Fibroblast of skin of left biceps (primary cell): ENCODE data around the gene DXO.
A peak's percentile ranks its signal among the peaks of the same experiment; 100 is the strongest.
"Not testable (repeated sequence)": the region's sequence is repeated elsewhere in the genome, so short reads cannot be mapped to it uniquely, and the experiment has no call there.

Experiments
- DNase-seq, 2 experiments: peaks; one replicate each; pipeline ENCODE4 v3.0.0-alpha.2; 2013; ENCODE audit warnings: low read depth in 2 of 2

DXO gene

DNA sequence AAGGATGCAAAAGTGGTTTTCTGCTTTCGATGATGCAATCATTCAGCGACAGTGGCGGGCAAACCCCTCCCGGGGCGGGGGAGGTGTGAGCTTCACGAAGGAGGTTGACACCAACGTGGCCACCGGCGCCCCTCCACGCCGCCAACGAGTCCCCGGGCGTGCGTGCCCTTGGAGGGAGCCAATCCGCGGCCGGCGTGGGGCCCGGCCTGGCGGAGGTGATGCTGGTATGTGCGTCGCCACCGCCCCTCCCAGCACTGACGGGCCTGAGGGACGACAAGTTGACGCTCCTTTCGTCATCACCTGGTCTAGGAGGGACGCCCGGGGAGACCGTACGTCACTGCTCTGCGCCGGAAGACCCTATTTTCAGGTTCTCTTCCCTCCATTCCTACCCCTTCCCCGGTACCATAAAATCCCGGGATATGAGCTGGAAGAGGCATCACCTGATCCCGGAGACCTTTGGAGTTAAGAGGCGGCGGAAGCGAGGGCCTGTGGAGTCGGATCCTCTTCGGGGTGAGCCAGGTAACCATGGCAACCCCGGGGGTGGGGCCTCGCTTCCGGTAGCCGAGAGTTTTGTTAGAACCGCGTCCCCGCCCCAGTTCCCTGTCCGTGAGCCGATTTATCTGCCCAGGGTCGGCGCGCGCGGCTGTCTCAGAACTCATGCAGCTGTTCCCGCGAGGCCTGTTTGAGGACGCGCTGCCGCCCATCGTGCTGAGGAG lies at the start of gene DXO:
DXO (minus strand) TSS at position 146 of the 716 bp plus-strand sequence. CDS start 463 bp downstream, outside the sequence.
- peak; percentile 96 to 97 for DNase-seq

DNA sequence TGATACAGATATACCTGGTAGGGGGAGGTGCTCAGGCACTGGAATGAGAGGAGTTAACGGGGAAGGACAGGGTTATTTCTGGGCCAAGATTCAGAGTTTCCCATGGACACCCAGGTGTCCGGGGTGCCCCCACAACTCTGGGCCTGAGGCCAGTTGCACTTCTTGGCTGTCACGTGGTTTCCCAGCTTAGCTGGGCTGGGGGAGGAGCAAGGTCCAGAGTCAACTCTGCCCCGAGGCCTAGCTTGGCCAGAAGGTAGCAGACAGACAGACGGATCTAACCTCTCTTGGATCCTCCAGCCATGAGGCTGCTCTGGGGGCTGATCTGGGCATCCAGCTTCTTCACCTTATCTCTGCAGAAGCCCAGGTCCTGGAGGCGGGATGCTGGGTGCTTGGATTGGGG lies 42.6 kb upstream of the DXO start, which contains the start of gene C4B:
C4B (plus strand) TSS at position 249 of the 400 bp plus-strand sequence; CDS start at position 300, 51 bp downstream.
- DNase-seq = not testable (repeated sequence)

DNA sequence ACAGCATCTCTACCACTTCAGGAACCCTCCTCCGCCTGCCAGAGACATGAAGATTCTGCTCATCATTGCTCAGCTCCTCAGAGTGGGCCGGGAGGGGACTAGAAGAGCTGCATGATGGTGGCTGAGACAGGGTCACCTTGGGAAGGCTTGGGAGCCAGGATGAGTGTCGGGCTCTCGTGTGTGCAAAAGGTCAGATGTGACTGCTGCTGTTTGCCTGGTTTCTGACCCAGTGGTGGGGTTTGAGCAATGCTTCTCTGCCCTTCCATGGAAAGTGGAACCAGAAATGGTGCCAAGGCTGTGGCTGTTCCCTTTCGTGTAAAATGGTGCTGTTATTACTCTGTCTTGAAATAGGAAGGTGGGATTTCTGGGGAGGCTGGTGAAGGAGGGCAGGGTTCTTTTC lies 41.8 kb upstream of the DXO start:
- not testable (repeated sequence) for DNase-seq

DNA sequence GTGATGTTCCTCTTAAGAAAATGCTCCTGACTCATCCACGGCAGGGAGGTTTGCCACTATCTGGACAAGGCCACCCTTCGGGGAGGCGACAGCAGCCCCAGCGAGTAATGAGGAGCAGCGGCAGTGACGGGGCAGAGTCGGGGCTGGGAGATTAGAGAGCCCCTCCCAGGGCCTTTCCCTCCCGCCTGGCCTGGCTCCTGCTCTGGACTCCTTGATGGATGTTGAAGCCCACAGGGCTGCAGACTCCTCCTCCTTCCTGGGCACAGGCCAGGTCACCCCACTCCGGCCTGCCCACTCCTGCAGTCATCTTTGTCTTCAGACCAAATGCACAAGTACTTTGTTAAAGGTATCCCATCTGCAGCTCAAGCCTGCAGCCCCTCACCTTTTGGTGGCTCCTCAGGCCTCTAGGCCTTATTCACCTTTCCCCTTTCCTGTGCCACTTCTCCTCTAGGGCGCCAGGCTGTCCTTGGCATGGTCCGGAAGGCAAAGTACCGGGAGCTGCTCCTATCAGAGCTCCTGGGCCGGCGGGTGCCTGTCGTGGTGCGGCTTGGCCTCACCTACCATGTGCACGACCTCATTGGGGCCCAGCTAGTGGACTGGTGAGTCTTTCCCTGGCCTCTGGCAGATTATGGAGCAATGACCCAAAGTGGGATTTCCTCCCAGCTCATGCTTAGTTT lies 41.1 kb upstream of the DXO start:
- DNase-seq = not testable (repeated sequence)

DNA sequence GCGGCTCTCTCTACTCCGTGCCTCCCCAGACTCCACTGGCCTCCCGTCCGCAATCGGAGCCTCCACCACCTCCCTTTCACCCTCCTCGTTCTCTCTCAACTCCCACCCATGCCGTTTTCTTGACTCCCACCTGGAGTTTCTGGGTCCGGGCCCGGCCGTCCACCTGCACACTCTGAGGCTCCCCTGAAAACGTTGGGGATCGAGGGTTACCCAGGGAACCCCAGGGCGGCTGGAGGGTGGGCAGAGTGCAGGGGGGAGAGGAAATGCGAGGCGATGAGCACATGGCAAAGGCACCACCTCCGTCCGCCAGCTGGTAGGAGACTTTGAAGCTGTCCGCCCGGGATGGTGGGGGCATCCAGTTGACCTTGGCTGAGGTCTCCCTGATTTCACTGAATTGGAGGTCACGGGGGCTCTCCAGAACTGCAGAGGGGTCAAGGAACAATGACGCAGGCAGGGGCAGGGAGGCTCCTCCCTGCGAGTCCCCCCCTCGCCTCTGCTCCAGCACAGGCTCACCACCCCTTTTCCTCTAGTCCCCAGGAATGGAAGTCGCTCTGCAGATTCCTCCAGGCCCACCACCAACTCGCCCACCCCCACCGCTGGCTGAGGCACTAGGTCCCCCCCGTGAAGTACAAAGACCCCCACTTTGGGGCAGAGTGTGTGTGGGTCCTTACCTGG lies 39.1 kb upstream of the DXO start:
- DNase-seq = not testable (repeated sequence)

DNA sequence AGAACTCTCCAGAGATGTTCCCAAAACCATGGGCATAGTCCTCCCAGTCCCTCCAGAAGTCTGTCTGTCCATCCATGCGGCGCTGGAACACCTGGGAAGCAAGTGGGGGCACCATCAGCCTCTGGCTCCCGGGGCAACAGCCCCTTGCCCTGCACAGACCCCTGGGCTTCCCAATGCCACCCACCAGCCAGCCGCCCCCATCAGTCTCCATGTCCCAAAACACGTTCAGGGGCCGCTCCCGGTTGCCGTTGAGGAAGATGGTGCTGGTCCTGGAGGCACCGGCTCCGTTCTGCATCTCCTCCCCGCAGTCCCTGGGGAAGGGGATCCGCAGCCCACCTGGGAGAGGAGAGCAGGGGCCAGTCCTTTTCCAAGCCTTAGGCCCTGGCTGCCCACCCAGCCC lies 37.6 kb upstream of the DXO start:
- not testable (repeated sequence) for DNase-seq

DNA sequence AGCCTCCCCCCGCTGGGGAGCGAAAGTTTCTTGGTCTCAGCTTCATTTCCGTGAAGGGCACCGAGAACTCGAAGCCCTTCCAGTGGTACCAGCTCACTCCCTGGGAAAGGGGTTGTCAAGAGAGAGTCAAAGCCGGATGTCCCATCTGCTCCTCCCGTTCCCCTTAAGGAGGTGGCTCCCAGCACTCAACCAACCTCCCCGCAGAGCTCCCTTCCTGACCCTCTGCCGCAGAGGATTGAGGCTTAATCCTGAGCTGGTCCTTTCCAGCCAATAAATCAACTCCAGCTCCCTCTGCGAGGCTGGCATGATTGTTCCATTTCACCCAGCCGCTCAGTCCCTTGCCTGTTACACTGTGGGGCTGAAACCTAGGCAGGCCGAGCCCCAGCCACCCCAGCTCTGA lies 36.7 kb upstream of the DXO start:
- not testable (repeated sequence) for DNase-seq

DNA sequence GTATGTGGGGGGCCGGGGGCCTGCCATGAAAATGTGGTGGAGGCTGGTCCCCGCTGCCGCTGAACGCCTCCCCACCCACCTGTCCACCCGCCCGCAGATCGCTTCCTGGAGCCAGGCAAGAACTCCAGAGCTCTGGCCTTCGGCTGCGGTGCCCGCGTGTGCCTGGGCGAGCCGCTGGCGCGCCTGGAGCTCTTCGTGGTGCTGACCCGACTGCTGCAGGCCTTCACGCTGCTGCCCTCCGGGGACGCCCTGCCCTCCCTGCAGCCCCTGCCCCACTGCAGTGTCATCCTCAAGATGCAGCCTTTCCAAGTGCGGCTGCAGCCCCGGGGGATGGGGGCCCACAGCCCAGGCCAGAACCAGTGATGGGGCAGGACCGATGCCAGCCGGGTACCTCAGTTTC lies 36.1 kb upstream of the DXO start:
- DNase-seq = not testable (repeated sequence)

DNA sequence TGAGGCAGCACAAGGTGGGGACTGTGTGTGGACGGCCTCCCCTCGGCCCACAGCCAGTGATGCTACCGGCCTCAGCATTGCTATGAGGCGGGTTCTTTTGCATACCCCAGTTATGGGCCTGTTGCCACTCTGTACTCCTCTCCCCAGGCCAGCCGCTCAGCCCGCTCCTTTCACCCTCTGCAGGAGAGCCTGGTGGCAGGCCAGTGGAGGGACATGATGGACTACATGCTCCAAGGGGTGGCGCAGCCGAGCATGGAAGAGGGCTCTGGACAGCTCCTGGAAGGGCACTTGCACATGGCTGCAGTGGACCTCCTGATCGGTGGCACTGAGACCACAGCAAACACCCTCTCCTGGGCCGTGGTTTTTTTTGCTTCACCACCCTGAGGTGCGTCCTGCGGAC lies 35.1 kb upstream of the DXO start:
- not testable (repeated sequence) for DNase-seq

DNA sequence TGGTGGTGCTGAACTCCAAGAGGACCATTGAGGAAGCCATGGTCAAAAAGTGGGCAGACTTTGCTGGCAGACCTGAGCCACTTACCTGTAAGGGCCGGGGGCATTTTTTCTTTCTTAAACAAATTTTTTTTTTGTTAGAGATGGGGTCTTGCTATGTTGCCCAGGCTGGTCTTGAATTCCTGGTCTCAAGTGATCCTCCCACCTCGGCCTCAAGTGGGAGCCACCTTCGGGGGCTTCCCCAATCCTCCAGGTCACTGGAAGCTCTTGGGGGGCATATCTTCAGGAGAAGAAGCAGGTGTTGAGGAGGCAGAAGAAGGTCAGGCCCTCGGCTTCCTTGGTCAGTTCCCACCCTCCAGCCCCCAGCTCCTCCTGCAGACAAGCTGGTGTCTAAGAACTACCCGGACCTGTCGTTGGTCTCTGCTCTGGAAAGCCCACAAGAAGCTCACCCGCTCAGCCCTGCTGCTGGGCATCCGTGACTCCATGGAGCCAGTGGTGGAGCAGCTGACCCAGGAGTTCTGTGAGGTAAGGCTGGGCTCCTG lies 34.1 kb upstream of the DXO start:
- not testable (repeated sequence) for DNase-seq

DNA sequence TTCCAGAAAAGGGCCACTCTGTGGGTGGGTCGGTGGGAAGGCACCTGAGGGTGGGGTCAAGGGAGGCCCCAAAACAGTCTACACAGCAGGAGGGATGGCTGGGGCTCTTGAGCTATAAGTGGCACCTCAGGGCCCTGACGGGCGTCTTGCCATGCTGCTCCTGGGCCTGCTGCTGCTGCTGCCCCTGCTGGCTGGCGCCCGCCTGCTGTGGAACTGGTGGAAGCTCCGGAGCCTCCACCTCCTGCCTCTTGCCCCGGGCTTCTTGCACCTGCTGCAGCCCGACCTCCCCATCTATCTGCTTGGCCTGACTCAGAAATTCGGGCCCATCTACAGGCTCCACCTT lies 33.6 kb upstream of the DXO start:
- DNase-seq = not testable (repeated sequence)

DNA sequence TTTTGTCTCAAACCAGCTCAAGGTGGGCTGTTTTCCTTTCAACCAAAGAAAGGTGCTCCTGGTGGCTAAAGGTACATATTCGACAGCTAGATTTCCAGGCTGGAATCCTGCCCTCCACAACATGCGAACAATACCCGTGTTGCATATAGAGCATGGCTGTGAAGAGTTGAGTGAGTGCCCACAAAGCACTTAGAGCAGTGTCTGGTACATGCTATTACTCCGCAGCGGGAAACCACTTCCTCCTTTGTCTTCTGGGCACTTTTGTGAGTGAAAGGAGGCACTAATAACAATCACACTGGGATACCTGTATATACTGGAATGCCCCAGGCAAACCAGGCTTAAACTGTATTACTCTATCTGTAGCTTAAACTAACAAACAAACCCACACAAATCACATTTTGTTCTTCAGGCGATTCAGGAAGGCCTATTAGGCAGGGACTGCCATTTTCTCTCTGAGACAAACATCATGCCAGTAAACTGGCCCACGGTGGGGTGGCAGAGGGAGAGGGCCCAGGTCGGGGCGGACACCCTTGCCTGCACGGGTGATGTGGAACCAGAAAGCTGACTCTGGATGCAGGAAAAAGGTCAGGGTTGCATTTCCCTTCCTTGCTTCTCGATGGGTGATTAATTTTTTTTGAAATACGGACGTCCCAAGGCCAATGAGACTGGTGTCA lies 33.1 kb upstream of the DXO start:
- not testable (repeated sequence) for DNase-seq

DNA sequence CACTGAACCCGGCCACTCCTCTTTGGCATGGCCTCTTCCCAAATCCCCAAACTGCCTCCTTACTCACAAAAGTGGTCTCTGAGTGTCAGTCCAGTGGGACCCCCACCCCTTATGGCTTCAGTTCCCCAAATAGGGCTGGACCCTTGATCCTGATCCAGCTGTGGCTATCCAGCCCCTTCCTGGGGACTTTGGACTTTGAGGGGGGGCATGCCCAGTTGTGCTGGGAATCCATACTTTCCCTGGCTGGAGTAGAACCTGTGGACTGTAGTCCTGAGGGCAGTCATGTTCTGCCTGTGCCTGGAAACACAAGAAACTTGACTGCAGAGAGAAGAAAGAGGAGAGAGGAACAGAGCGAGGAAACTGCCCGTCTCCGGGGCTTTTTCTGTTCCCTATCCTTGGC lies 32.5 kb upstream of the DXO start:
- DNase-seq = not testable (repeated sequence)

DNA sequence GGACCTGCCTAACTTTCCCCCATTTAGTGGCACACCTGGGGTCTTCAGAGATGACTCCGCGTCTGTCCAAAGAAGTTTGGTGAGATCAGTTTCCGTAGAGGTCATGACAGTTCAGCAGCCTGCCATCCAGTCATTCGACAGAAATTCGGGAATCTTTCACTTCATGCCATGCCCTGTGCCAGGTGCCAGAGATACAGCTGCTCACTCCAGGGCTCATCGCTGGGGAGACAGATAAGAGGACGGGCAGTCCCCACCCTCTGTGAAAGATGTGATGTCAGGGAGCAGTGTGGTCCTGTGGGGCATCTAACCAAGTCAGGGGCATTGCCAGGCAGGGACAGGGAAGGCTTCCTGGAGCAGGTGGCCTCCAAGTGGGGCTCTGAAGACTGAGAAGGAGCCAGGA lies 31.4 kb upstream of the DXO start:
- DNase-seq = not testable (repeated sequence)

DNA sequence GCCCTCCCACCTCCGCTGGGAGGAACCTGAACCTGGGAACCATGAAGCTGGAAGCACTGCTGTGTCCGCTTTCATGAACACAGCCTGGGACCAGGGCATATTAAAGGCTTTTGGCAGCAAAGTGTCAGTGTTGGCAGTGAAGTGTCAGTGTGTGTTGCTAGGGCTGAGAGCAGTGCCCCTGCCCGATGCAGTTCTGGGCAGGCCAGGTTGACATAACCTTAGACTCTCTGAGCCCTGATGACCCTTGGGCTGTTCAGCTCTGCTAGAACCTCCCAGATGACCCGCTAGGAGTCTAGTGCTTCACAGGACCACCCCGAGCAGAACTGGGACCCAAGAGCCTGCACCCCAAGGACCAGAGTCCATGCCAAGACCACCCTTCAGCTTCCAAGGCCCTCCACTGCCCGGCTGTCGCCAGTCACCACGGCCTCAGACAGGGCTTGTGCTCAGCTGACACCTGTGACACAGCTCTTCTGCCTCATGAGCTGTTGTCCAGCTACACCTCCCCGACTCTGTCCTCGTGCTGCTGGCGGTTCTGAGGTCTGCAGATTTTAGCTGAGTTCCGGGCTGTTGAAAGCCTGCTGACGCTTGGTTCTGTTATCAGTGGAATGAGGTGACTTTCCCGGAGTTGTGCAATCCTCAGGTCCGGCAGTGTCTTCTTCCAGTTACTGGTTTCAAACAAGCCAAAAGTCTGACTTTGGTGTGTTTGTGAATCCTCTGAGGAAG lies 30.8 kb upstream of the DXO start:
- DNase-seq = not testable (repeated sequence)

DNA sequence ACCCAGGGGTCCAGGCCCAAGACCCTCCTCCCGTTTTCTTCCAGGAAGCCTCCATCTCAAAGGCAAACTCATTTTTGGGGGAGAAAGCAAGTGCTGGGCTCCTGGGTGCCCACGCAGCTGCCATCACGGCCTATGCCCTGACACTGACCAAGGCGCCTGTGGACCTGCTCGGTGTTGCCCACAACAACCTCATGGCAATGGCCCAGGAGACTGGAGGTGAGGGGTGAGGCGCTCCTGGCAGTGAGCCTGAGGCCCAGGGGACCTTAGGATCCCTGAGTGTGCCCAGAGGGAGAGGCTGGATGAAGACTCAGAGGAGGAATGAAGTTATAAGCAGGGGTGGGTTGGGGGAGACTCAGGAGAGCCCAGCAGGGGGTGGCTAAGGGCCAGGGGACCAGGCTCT lies 24.4 kb upstream of the DXO start:
- not testable (repeated sequence) for DNase-seq

DNA sequence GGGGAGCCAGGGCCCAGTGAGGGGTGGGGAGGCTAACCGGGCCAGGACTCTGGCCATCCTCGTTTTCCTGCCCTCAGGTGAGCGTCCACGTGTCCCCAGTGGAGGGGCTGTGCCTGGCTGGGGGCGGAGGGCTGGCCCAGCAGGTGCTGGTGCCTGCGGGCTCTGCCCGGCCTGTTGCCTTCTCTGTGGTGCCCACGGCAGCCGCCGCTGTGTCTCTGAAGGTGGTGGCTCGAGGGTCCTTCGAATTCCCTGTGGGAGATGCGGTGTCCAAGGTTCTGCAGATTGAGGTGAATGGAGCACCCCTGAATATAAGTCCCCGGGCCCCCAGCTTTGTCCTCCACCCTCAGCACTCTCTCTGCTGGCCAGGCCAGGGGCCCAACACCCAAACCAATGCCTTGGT lies 22.5 kb upstream of the DXO start:
- DNase-seq = not testable (repeated sequence)

DNA sequence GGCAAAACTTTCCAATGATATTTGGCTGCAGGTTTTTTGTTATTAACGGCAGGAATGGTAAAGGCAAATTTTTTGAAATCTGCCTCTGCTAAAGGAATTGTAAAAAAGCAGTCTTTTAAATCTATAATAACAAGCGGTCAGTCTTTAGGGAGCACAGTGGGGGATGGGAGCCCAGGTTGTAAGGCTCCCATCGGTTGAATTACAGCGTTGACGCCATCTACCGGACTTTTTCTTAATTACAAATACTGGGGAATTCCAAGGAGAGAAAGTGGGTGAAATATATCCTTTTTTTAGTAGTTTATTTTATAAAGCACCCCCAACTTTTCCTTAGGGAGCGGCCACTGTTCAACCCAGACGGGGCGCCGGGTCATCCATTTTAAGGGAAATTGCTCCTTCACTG lies 17.4 kb upstream of the DXO start:
- not testable (repeated sequence) for DNase-seq

DNA sequence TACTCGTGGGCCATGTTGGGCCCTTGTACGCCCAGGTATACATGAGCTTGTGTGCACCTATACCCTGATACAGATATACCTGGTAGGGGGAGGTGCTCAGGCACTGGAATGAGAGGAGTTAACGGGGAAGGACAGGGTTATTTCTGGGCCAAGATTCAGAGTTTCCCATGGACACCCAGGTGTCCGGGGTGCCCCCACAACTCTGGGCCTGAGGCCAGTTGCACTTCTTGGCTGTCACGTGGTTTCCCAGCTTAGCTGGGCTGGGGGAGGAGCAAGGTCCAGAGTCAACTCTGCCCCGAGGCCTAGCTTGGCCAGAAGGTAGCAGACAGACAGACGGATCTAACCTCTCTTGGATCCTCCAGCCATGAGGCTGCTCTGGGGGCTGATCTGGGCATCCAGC lies 9.8 kb upstream of the DXO start, which contains the start of gene C4A:
C4A (plus strand) TSS at position 314 of the 400 bp plus-strand sequence; CDS start at position 365, 51 bp downstream.
- not testable (repeated sequence) for DNase-seq

DNA sequence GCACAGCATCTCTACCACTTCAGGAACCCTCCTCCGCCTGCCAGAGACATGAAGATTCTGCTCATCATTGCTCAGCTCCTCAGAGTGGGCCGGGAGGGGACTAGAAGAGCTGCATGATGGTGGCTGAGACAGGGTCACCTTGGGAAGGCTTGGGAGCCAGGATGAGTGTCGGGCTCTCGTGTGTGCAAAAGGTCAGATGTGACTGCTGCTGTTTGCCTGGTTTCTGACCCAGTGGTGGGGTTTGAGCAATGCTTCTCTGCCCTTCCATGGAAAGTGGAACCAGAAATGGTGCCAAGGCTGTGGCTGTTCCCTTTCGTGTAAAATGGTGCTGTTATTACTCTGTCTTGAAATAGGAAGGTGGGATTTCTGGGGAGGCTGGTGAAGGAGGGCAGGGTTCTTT lies 9.1 kb upstream of the DXO start:
- DNase-seq = not testable (repeated sequence)
